ENCODE data around the gene USP36. TPM values are rescaled to one million over a fixed set of nuclear protein-coding genes. Genes with fewer than 3 reads are reported as not detected.

USP36 gene
- total RNA-seq, 1 donor from 2014 or later = 64.7 TPM

DNA sequence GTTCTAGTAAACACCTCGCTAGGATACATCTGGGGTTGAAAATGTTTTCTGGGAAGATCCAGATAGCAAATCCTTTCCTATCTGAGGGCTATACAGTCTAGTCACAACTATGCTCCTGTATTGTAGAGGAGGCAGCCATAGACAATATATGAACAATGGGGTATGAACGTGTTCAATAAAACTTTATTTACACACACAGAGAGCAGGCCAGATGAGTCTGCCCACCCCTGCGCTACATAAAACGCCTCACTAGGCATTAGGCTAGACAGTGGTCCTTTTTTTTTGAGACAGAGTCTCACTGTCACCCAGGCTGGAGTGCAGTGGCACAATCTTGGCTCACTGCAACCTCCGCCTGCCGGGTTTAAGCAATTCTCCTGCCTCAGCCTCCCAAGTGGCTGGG, 11.1 kb downstream of the USP36 start:
- TF ChIP-seq, protein P1, sequence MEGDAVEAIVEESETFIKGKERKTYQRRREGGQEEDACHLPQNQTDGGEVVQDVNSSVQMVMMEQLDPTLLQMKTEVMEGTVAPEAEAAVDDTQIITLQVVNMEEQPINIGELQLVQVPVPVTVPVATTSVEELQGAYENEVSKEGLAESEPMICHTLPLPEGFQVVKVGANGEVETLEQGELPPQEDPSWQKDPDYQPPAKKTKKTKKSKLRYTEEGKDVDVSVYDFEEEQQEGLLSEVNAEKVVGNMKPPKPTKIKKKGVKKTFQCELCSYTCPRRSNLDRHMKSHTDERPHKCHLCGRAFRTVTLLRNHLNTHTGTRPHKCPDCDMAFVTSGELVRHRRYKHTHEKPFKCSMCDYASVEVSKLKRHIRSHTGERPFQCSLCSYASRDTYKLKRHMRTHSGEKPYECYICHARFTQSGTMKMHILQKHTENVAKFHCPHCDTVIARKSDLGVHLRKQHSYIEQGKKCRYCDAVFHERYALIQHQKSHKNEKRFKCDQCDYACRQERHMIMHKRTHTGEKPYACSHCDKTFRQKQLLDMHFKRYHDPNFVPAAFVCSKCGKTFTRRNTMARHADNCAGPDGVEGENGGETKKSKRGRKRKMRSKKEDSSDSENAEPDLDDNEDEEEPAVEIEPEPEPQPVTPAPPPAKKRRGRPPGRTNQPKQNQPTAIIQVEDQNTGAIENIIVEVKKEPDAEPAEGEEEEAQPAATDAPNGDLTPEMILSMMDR (IDR thresholded peaks at IDR 0.05; ENCODE audit: insufficient read depth, low read length, poor library complexity, severe bottlenecking) = no peak
- H3K27me3 ChIP-seq (ENCODE audit: control insufficient read depth, insufficient read depth, low read length) = no peaks in the 10 kb centered on the region
- DNase-seq (ENCODE audit: low read depth) = no peak
- H3K4me3 ChIP-seq (ENCODE audit: low read depth, low read length) = no peak overlapping the region
- peaks cover 4% of the 10 kb centered on the region for H3K36me3 ChIP-seq (ENCODE audit: control insufficient read depth, insufficient read depth, low read length)

DNA sequence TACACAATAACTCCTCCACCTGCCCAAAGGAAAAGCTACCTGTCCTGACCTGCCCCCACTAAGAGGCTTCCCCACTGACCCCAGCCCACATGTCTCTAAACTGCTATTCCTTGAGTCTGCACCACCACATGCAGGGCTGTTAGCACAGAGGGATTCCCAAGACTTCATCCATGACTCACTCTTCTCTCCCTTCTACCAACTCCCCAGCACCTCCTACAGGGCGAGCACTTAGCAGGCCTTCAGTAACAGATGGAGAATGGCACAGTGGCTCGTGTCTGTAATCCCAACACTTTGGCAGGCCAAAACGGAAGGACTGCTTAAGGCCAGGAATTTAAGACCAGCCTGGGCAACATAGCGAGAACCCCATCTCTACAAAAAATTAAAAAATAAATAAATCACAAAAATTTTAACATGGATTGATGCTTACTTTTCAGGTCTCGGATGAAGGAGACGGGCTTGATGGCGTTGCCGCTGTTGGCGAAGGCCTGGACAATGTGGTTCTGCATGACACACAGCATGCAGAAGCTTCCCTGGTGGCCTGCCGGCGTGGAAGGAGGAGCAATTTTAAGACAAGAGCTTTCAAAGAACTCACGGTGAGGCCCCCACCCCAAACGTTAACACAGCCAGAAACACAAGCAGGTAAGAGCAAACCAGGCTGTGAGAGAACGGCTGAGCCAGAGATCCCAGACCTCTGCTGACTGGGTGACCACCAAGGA, 12.0 kb downstream of the USP36 start:
- DNase-seq (ENCODE audit: low read depth) = no peak
- H3K27me3 ChIP-seq (ENCODE audit: control insufficient read depth, insufficient read depth, low read length) = no peaks in the 10 kb centered on the region
- TF ChIP-seq, protein P1 (IDR thresholded peaks at IDR 0.05; ENCODE audit: insufficient read depth, low read length, poor library complexity, severe bottlenecking) = peak; percentile 47

DNA sequence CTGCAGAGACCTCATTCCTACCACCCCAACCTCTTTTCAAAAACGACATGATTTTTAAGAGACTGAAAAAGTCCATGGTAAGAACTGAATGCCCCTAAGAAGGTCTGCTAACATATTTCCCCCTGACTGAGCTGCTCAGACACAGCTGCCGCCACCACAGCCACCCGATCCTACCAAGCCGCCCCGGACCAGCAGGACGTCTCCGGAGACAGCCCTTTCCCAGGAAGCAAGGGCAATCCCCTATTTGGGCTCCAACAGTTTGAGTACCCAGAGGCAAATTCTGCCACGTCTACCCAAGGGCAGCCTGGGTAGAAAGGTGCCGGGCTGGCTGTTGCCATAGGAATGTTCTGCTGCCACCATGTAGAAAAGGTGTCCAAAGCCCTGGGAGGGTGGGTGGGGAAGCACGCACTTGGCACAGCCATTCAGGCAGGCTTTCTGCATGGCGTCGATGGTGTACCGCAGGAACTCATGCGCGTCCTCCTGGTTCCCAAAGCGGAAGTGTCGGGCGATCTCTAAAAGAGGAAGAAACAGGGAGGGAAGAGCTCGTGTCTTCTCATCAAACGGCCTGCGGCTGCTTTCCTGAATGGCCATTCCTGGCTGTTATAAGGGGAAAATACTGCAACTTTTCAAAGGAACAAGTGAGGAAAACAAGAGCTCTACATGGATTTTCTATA, 13.6 kb downstream of the USP36 start:
- Histone ChIP-seq H3K27me3 (ENCODE audit: control insufficient read depth, insufficient read depth, low read length) (no peaks in the 10 kb centered on the region), H3K4me3 (ENCODE audit: low read depth, low read length) (no peak overlapping the region), H3K36me3 (ENCODE audit: control insufficient read depth, insufficient read depth, low read length) (peaks cover 2% of the 10 kb centered on the region)
- no peak for DNase-seq (ENCODE audit: low read depth)
- TF ChIP-seq, protein P1 (IDR thresholded peaks at IDR 0.05; ENCODE audit: insufficient read depth, low read length, poor library complexity, severe bottlenecking) = no peak

More for the DNA sequence above, 12.0 kb downstream of the USP36 start:
- Histone ChIP-seq H3K36me3 (ENCODE audit: control insufficient read depth, insufficient read depth, low read length) (peaks cover 4% of the 10 kb centered on the region), H3K4me3 (ENCODE audit: low read depth, low read length) (no peak overlapping the region)

DNA sequence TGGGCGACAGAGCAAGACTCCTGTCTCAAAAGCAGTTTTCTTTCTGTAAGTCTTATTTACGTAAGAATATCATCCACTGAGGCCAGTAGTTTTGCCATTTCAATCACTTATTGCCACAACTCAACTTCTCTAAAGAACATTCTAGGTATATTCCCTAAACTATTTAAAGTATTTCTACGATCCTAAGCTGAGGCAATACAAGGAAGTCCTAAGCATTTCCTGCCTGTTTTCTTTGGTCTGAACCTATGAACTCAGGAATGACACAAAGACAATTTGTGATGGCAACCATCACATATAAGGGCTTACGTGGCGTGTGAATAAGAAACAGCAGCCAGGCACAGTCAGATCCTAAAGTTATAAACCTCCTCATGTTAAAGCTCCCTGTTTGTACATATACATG, 14.2 kb downstream of the USP36 start:
- peaks cover 2% of the 10 kb centered on the region for H3K36me3 ChIP-seq (ENCODE audit: control insufficient read depth, insufficient read depth, low read length)
- no peaks in the 10 kb centered on the region for H3K27me3 ChIP-seq (ENCODE audit: control insufficient read depth, insufficient read depth, low read length)
- DNase-seq (ENCODE audit: low read depth) = no peak
- H3K4me3 ChIP-seq (ENCODE audit: low read depth, low read length) = no peak overlapping the region
- TF ChIP-seq, protein P1 (IDR thresholded peaks at IDR 0.05; ENCODE audit: insufficient read depth, low read length, poor library complexity, severe bottlenecking) = no peak

DNA sequence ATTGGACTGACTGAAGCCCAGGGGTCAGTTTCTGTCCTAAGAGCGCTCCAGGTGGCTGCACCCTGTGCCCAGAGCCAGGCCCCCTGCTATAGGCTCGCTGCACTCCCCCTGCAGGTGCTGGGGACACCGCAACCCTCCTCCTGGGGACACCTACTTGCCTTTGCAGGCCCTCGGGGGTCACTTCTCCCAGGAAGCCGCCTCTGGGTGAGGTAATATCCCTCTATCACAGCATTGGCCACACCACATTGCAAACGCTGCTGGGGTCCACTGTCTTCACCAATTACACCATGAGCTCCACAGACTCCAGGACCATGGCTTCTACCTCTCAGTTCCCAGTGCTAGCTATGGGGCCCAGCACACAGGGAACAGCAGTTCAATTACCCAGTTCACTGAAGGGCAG, 14.9 kb downstream of the USP36 start:
- Histone ChIP-seq H3K27me3 (ENCODE audit: control insufficient read depth, insufficient read depth, low read length) (no peaks in the 10 kb centered on the region), H3K4me3 (ENCODE audit: low read depth, low read length) (no peak overlapping the region), H3K36me3 (ENCODE audit: control insufficient read depth, insufficient read depth, low read length) (peaks cover 2% of the 10 kb centered on the region)
- TF ChIP-seq, protein P1 (IDR thresholded peaks at IDR 0.05; ENCODE audit: insufficient read depth, low read length, poor library complexity, severe bottlenecking) = no peak
- no peak for DNase-seq (ENCODE audit: low read depth)
